ENCODE data around the gene EFHD2.

DNA sequence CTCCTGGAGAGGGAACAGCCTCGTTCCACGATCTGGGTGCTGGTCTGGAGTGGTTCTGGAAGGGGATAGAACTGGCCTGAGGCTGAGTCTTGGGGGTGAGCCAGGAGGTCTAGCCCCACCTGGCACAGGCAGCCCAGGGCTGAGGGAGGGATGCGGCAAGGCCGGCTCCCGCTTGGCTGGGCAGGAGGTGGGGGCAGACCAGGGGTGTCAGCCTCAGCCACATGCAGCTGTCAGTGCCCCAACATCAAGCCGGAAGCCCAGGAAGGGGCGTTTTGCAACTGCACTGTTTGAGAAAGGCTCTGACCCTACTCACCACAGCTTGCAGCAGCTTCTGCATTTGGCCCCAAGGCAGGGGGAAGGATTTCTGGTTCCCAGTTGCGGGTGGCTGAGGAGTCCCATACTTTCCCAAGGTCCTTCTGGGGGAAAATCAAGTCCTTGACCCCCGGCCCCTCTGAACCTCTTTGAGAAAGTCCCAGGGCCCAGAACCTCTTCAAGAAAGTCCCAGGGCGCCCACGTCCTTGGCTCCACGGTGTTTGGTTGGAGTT lies 2.0 kb downstream of the EFHD2 start:
- TF ChIP-seq POLR2A (IDR thresholded peaks at IDR 0.05) = no peak
- TF ChIP-seq, protein P1, sequence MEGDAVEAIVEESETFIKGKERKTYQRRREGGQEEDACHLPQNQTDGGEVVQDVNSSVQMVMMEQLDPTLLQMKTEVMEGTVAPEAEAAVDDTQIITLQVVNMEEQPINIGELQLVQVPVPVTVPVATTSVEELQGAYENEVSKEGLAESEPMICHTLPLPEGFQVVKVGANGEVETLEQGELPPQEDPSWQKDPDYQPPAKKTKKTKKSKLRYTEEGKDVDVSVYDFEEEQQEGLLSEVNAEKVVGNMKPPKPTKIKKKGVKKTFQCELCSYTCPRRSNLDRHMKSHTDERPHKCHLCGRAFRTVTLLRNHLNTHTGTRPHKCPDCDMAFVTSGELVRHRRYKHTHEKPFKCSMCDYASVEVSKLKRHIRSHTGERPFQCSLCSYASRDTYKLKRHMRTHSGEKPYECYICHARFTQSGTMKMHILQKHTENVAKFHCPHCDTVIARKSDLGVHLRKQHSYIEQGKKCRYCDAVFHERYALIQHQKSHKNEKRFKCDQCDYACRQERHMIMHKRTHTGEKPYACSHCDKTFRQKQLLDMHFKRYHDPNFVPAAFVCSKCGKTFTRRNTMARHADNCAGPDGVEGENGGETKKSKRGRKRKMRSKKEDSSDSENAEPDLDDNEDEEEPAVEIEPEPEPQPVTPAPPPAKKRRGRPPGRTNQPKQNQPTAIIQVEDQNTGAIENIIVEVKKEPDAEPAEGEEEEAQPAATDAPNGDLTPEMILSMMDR (IDR thresholded peaks at IDR 0.05) = no peak
